Transverse colon (tissue), 4 donors: ENCODE results near the gene LYRM2. TPM values are rescaled to one million over a fixed set of nuclear protein-coding genes. Genes with fewer than 3 reads are reported as not detected.
A peak's percentile ranks its signal among the peaks of the same experiment; 100 is the strongest.

Experiments
- DNase-seq: peaks from one replicate; pipeline ENCODE4 v3.0.0-alpha.2; 2019
- H3K27ac ChIP-seq, 4 donors: fragments of 200-600 bp; sonication (generic); 2 replicates each; pipeline ENCODE4 v1.5.1; 2016 to 2018; ENCODE audit warnings: inconsistent platforms in 4 of 4
- H3K27me3 ChIP-seq: fragments of 200-600 bp; sonication (generic); 2 replicates; pipeline ENCODE4 v1.5.1; 2017; ENCODE audit warnings: inconsistent platforms
- H3K36me3 ChIP-seq, 4 donors: fragments of 200-600 bp; sonication (generic); 2 replicates each; pipeline ENCODE4 v1.5.1; 2017 to 2019; ENCODE audit warnings: inconsistent platforms in 4 of 4
- H3K4me1 ChIP-seq, 4 donors: fragments of 200-600 bp; sonication (generic); 2 replicates each; pipeline ENCODE4 v1.5.1; 2017 to 2020; ENCODE audit warnings: inconsistent platforms in 4 of 4
- H3K4me3 ChIP-seq, 4 donors: fragments of 200-600 bp; sonication (generic); 1 replicate in 1 of 4; 2 replicates in 3 of 4; pipeline versions ENCODE4 v1.5.1 to v1.6.1; 2017 to 2019; ENCODE audit warnings: inconsistent platforms in 4 of 4
- H3K9me3 ChIP-seq, 2 donors: fragments of 200-600 bp; sonication (generic); 2 replicates each; pipeline ENCODE4 v1.5.1; 2017 to 2019; ENCODE audit warnings: inconsistent platforms in 2 of 2
- CTCF ChIP-seq, 5 experiments: fragments of 200-600 bp in 3 of 5; fragments of 450-650 bp in 2 of 5; sonication (generic) in 3 of 5; IDR thresholded peaks; 1 replicate in 2 of 5; 2 replicates in 3 of 5; pipeline ENCODE4 v1.5.1; 2016 to 2017; ENCODE audit warnings: antibody characterized with exemption in 5 of 5, inconsistent platforms in 3 of 5, mild to moderate bottlenecking in 2 of 5, moderate library complexity in 1 of 5
- EP300 ChIP-seq: sonication (generic); formaldehyde crosslinking; IDR thresholded peaks from one replicate; pipeline ENCODE4 v1.6.1; 2017; ENCODE audit warnings: antibody characterized with exemption, low read depth
- POLR2A ChIP-seq: fragments of 450-650 bp; IDR thresholded peaks from one replicate; pipeline ENCODE4 v1.6.1; 2016; ENCODE audit warnings: antibody characterized with exemption, mild to moderate bottlenecking, moderate library complexity
- POLR2AphosphoS5 ChIP-seq, 3 donors: sonication (generic); formaldehyde crosslinking; IDR thresholded peaks; one replicate each; pipeline ENCODE4 v1.6.1; 2016; ENCODE audit warnings: antibody characterized with exemption in 3 of 3
- WGBS, 2 donors: methylation state at CpG; one replicate each; pipeline ENCODE4 v1.1.5; 2018; ENCODE audit warnings: low coverage in 1 of 2; 5-methylcytosine and 5-hydroxymethylcytosine counted together
- in situ Hi-C, 4 donors: fragments of 200-750 bp; cut with MboI; loops; one replicate each; pipeline versions ENCODE4 v1.15.0 to v1.15.1; 2017; ENCODE audit warnings: low sequenced_read_pairs in 3 of 4, low pct_ligation_motif_present in 1 of 4, low pct_unique_long_range_greater_than_20kb in 1 of 4
- intact Hi-C: fragments of 100-400 bp; cut with DNase I; formaldehyde crosslinking; loops from one replicate; pipeline ENCODE4 v1.15.1; 2023; ENCODE audit warnings: low total_unique reads
- total RNA-seq, 4 donors: library from RNA; depleted of rRNA; stranded (reverse); fragments of >200 nt; gene quantifications; one replicate each; pipeline ENCODE4 v1.1.0, GENCODE V29; 2016

Gene LYRM2
- total RNA-seq, 4 donors from 2014 or later = 7.1 to 17.8 (median 16.4) TPM

GRCh38 chr6:89670935-89671565, 32.5 kb upstream of the LYRM2 start:
- TF ChIP-seq EP300 (no peak), POLR2A (no peak), POLR2AphosphoS5 (IDR thresholded peaks at IDR 0.05) (no peak), CTCF (IDR thresholded peaks at IDR 0.05) (no peak)
- no peaks in the 10 kb centered on the region for H3K9me3 ChIP-seq
- H3K4me1 ChIP-seq = no peaks in the 10 kb centered on the region
- WGBS, 2 donors = 91 to 95% methylated on average over 7 of the region's 7 CpGs
- H3K27ac ChIP-seq = no peak overlapping the region
- H3K36me3 ChIP-seq = peaks cover 0 to 66% (median 23%) of the 10 kb centered on the region in 4 donors
- intact Hi-C loops (no loop called here), in situ Hi-C loops (no loop called here)
- H3K4me3 ChIP-seq = no peak overlapping the region
- DNase-seq = no peak
- no peaks in the 10 kb centered on the region for H3K27me3 ChIP-seq

DNA sequence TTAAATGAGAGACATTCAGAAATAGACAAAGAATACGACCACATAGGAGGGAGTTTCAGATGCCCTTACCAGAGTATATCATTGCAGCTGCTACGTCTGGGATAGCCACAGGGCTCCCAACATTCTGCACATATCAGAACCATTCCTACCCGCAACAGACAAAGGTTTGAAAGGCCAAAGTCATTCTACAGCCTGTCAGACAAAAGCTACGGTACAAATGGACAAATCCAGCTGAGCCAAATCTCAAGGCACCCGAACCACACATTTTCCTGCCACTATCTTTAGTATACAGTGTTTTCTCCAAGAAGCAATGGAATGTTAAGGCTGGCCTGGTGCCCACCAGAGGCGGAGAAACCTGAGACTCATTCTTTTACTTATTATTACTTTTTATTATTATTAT, 30.5 kb upstream of the LYRM2 start:
- no peak for DNase-seq
- H3K4me1 ChIP-seq = no peaks in the 10 kb centered on the region
- H3K9me3 ChIP-seq = no peaks in the 10 kb centered on the region
- no peak overlapping the region for H3K27ac ChIP-seq
- WGBS, 2 donors = 79 to 84% methylated on average over 6 of the region's 6 CpGs
- in situ Hi-C loops (no loop called here), intact Hi-C loops (no loop called here)
- no peaks in the 10 kb centered on the region for H3K27me3 ChIP-seq
- no peak overlapping the region for H3K4me3 ChIP-seq
- peaks cover 0 to 53% (median 26%) of the 10 kb centered on the region in 4 donors for H3K36me3 ChIP-seq
- TF ChIP-seq CTCF (IDR thresholded peaks at IDR 0.05) (no peak), EP300 (no peak), POLR2A (no peak), POLR2AphosphoS5 (IDR thresholded peaks at IDR 0.05) (no peak)

DNA sequence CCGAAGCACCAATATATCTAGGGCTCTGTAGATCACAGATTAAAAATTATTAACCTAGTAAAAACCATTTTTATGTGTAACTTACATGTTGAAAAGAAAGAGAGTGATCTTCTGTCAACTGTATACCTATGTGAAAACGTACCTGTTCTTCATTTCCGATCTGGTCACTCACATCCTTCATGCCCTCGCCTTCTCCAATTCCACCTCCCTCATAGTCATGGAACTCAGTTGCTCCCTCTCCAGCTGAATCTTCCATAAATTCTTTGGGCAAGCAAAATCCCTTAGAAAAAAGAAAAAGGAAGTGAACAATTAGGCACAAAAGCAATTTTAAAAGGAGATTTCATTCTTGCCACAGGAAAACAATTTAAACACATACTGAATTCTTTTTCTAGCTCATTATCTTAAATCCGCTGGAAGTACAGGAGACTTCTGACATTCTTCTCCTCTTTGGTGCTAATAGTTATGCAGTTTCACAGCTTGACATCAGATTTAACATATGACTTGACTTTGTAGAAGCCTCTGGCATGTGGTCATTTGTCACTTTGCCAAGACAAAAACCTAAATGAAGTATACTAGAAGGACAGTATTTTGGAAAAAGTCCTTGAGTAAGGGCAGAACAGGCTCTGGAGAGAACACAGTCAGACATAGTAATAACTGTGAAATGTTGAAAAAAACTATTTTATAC, 29.5 kb upstream of the LYRM2 start:
- intact Hi-C loops = no loop called here
- Histone ChIP-seq H3K9me3 (no peaks in the 10 kb centered on the region), H3K36me3 (peaks cover 0 to 49% (median 22%) of the 10 kb centered on the region in 4 donors), H3K27me3 (no peaks in the 10 kb centered on the region), H3K4me3 (no peak overlapping the region), H3K27ac (no peak overlapping the region), H3K4me1 (peaks cover 0 to 2% (median 0%) of the 10 kb centered on the region in 4 donors)
- TF ChIP-seq POLR2AphosphoS5 (IDR thresholded peaks at IDR 0.05) (no peak), POLR2A (no peak), EP300 (no peak), CTCF (IDR thresholded peaks at IDR 0.05) (no peak)
- in situ Hi-C loops = no loop called here
- WGBS, 2 donors = 87 to 92% methylated on average over 5 of the region's 5 CpGs
- no peak for DNase-seq

DNA sequence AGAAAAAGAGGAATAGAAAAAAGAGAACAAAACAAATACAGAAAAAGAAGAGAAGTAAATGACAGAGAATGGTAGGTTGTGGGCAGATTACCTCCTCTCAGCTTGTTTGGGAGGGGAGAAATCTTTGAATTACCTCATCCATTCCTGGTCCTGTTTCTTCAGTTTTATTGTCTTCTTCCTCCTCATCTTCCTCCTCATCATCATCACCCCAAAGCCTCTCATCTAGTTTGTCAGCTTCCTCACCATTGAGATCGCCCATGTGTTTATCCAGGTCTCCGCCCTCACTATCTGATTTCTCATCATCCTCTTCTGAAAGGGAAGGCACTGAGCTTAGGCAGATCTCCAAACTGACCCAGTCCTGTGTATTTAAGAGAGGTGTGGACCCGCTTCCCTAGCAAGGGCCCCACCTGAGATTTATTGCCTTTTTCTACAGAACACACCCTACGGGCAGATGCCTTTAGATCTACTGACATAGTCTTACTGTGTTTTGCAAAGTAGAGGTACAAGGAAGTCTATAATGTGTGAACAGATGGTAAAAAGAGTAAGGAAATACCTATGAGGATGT, 24.2 kb upstream of the LYRM2 start:
- H3K4me1 ChIP-seq = peaks cover 0 to 12% (median 0%) of the 10 kb centered on the region in 4 donors
- H3K4me3 ChIP-seq = no peak overlapping the region
- WGBS, 2 donors = 64 to 66% methylated on average over 3 to 4 of the region's 4 CpGs
- peak overlapping the region in 3 of 4 donors; percentile 14 to 51 (median 43) for H3K27ac ChIP-seq
- no peak for TF ChIP-seq POLR2A
- TF ChIP-seq EP300 = no peak
- TF ChIP-seq POLR2AphosphoS5 (IDR thresholded peaks at IDR 0.05) = peak in 1 of 3 donors; percentile 30
- DNase-seq = peak; percentile 24
- no peaks in the 10 kb centered on the region for H3K9me3 ChIP-seq
- intact Hi-C loops (no loop called here), in situ Hi-C loops (no loop called here)
- H3K36me3 ChIP-seq = peaks cover 0 to 43% (median 7%) of the 10 kb centered on the region in 4 donors
- no peaks in the 10 kb centered on the region for H3K27me3 ChIP-seq
